ENCODE measurements around the gene VEZF1.

The VEZF1 gene

GRCh38 chr17:57954397-57955182, 33.5 kb downstream of the VEZF1 start:
- in situ Hi-C loops (cut with MboI; ENCODE audit: low sequenced_read_pairs) = no loop called here

- in situ Hi-C loops (cut with MboI; ENCODE audit: low sequenced_read_pairs) = no loop called here
These were observed 34.2 kb downstream of the VEZF1 start for GRCh38 chr17:57953705-57954396.

DNA sequence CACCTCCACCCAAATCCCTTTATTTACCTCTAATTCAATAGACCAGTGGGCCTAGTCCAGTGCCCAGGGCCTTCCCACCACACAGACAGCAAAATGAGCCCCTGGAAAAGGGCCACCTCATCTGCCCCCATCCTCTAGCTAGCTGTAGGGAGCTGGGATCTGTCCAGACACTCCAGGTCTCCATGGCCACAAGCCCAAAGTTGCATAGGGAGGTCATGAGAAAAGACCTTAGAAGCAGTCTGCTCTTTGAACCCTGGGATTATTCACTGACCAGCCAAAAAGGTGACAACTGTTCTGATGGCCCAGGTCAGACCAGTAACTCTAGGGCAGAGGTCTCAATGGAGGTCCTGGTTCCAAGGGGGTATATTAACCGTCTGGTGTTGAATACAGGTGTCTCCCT, 34.8 kb downstream of the VEZF1 start:
- in situ Hi-C loops (cut with MboI; ENCODE audit: low sequenced_read_pairs) = no loop called here

GRCh38 chr17:57949649-57950048, 38.4 kb downstream of the VEZF1 start:
- in situ Hi-C loops (cut with MboI; ENCODE audit: low sequenced_read_pairs) = no loop called here

DNA sequence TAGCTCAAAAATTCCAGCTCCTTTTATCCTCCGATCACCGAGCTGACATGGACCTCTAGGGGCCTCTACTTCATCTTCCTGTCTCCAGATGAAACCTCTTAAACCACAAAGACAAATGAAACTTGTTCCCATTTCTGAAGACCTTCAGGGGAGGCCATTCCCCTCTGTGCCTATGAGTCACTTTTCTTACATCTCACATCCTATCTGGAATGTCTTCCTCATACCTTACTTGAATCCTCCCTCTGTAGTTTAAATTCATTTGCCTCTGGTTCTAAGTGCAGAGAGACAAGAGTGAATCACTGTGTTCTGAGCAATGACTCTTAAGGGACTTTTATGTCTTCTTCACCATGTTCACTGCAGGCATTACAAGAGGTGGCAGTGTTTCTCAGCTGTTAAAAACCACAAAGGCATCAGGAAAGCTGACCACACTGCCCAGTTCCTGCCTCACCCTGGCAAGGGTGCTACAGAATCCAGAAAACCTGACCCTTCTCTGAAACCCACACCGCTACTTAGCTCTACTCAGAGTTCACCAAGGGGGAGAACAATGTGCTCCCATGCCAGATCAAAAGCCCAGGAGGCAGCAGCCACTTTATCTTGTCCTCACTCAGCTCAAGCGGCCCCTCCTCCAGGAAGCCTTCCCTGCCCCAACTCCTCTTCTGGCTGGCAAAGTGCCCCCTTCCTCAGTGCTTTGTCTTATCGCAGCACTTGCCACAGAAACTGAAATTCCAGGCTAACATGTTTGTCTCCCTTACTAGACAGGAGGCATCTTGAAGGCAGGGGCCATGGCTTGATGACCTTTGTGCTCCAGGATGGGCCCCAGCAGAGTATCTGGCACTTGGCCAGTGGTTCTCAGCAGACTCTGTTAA, 39.3 kb downstream of the VEZF1 start:
- in situ Hi-C loops (cut with MboI; ENCODE audit: low sequenced_read_pairs) = no loop called here

GRCh38 chr17:57948169-57948554, 39.9 kb downstream of the VEZF1 start:
- in situ Hi-C loops (cut with MboI; ENCODE audit: low sequenced_read_pairs) = no loop called here

DNA sequence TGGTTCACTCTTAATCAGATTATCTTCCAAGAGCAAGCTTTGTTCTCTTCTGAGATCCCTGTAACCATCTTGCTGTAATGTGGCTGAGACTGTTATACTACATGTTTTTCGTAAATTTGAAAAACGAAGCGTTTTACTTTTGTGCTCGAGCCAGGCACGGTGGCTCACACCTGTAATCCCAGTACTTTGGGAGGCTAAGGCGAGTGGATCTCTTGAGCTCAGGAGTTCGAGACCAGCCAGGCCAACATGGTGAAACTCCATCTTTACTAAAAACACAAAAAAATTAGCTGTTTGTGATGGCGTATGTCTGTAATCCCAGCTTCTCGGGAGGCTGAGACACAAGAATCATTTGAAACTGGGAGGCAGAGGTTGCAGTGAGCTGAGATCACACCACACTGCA, 40.7 kb downstream of the VEZF1 start:
- in situ Hi-C loops (cut with MboI; ENCODE audit: low sequenced_read_pairs) = no loop called here

DNA sequence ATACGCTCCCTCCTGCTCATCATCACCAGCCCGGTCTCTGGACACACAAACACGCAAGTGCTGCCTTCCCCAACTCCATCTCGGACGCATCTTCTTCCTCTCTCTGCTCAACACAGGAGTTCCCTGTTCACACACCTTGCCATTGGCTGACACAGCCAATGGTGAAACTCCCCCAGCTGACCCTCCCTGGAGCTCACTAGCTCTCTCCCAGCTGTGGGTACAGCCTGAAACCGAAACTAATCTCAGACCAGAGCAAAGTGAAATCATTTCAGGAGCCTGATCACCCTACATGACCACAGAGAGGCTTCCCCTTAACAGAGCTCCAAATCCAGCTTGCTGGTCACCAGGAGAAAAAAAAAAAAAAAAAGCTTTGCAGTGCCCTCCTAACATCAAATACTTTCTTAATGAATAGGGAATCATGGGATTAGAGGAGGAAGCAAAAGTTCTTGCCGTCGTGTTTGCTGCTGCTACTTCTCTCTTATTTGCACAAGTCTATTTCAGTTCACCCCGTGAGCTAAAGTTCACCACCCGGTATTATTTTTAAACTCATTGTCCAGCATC, 41.2 kb downstream of the VEZF1 start:
- in situ Hi-C loops (cut with MboI; ENCODE audit: low sequenced_read_pairs) = no loop called here

DNA sequence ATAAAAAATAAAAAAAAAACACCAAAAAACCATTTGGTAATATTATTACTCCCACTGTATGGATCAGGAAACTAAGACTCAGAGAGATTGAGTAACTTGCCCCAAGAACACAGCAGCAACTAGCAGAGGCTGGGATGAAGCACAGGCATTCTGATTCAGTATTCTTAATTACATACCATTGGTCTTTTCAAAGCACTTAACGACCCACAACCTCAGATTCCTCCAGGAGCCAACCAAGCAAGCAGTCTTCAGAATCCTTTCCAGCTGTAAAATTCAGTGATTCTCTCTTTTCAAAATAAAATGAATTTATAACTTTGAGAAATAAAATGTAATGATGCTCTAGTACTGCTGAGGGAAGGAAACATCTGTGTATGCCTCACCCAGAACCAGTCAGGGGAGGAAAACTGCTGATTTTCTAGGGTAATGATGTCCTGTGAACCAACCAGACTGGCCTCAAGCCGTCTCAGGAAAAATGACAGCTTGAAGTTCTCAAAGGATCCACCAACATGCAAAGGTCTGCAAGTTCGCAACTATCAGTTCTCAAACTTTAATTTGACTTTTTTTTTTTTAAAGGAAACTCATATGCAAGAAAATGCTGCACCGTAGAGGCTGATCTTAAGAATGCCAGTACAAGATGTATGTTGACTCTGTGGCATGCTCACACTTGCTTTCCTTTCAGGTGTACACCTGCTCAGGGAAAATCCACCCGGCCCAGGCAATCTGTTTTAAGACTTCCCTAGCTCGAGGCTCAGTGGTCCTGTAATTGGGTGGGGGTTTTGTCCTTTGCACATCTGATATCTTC, 41.9 kb downstream of the VEZF1 start:
- in situ Hi-C loops (cut with MboI; ENCODE audit: low sequenced_read_pairs) = no loop called here

- in situ Hi-C loops (cut with MboI; ENCODE audit: low sequenced_read_pairs) = no loop called here
These were observed 43.1 kb downstream of the VEZF1 start for GRCh38 chr17:57944908-57945307.

- in situ Hi-C loops (cut with MboI; ENCODE audit: low sequenced_read_pairs) = no loop called here
These were observed 44.4 kb downstream of the VEZF1 start for GRCh38 chr17:57943645-57944044.

DNA sequence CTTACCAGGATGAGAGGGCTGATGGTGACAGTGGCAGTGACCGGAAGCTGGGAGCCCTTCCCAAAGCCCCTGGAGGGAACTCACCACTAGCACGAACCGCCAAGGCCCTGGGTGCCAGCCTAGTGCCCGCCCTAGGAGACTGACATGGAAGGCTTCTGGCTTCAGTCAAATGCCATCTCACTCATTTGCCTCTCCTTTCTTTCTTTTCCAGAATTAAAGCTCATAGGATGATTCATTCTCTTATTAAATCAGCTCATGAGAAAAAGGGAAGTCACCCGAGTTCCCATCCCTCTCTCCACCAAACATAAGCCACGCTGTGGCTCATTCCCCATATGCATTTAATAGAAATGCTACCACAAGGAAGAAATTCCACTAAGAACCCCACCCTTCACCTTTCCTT, 44.9 kb downstream of the VEZF1 start:
- in situ Hi-C loops (cut with MboI; ENCODE audit: low sequenced_read_pairs) = no loop called here

DNA sequence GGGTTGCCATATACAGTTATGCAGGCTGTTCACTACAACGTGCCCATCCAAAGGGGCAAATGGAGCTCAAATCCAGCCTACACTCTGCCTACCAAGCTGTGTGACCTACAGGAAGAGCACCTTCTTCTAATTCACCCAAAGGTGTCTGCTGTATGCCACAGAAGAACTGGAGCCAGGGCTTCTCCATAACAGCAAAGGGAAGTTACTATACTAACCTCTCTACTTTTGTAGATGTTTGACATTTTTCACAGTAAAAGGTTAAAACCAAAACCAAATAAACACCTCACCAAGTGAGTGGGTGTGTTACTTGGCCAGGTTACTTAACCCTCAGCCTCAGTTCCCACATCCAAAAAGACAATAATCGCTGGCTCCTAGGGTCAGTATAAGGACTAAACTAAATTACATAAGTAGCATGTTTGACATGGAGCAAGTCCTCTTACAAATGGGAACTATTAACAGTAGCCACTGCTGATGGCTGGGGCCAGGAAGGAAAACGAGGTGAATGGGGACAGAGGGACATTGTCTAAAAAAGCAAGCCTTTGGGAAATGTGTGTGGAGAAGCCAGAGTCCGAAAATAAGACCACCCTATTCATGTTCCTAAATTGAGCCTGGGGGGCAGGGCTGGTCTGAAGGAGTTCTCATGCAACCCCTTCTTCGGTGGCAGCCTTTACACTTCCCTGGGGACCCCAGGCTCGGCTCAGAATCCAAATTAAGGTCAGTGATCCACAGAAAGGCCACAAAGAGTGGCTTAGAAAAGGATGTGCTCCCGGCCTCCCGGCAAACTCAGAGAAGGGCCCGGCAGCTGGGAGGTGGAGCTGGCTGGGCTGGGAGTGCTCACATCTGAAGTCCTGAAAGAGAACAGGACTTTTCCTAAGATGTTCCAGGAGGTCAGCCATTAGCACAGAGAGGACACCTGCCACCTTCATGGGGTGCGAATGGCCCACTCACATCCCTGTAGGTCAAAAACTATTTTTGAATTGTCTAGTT, 46.4 kb downstream of the VEZF1 start:
- in situ Hi-C loops (cut with MboI; ENCODE audit: low sequenced_read_pairs) = no loop called here

DNA sequence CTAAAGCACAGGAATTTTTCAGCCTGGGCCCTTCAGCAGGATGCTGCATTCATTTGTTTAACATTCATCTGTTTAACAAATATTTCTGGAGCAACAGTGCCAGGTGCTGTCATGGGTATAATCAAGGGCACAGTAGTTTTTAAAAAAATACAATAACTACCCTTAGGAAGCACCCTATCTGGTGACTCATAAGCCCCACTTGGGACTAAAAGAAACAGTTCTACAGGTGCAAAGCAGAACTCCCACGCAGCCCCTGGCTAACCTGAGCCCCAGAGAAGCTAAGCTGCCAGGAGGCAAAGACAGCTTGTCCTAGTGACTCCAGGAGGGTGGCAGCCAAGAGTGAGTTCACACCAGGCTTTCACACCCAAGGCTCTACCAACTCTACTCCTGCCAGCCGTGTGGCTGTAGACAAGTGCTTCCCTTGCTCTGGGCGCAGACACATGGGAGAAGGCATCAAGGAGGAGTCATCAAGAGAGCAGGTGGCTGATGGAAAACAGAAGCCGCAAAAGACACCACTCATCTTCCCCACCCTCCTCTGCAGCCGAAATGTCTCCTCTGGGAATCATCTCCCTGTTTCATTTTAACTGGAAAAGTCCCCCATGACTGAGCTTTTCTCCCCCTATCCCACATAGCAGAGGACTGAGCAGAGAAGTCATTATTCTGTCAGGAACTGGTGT, 47.3 kb downstream of the VEZF1 start:
- in situ Hi-C loops (cut with MboI; ENCODE audit: low sequenced_read_pairs) = no loop called here

DNA sequence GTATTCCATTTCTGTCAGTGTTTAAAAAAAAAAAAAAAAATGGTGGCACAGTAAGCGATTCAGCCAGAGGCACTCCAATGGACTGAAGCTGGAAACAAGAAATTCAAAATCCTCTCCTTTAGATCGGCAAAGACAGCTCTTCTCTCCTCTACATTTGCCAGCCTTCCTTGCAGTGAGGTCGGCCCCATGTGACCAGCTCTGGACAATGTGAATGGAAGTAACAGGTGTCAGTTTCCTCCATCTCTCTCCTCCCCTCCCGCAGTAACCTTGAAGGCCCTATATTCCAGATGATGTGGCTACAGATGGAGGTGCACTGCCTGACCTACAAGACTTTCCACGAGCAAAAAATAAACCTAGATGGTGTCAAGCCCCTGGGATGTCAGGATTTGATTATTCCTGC, 47.8 kb downstream of the VEZF1 start:
- in situ Hi-C loops (cut with MboI; ENCODE audit: low sequenced_read_pairs) = no loop called here

- in situ Hi-C loops (cut with MboI; ENCODE audit: low sequenced_read_pairs) = no loop called here
These were observed 48.3 kb downstream of the VEZF1 start for GRCh38 chr17:57939797-57940196.

- in situ Hi-C loops (cut with MboI; ENCODE audit: low sequenced_read_pairs) = no loop called here
These were observed 50.0 kb downstream of the VEZF1 start for GRCh38 chr17:57938061-57938502.

- in situ Hi-C loops (cut with MboI; ENCODE audit: low sequenced_read_pairs) = no loop called here
These were observed 50.6 kb downstream of the VEZF1 start for GRCh38 chr17:57937492-57937891.

Data from HL-60/S4 treated with retinoic acid at 250 ng/mL for 4 days and 3 days (cell line).